GM12891 (cell line): Measurements from ENCODE around the gene CIAO3.

Experiments
- POLR2A ChIP-seq: IDR thresholded peaks from 2 replicates; pipeline ENCODE4 v1.6.1; 2011; ENCODE audit warnings: low read depth, low read length, control low read depth
- POLR2AphosphoS5 ChIP-seq: IDR thresholded peaks from 2 replicates; pipeline ENCODE4 v1.6.1; 2011; ENCODE audit warnings: low read depth, low read length, control low read depth
- SPI1 ChIP-seq: IDR thresholded peaks from 2 replicates; pipeline ENCODE4 v1.6.1; 2011; ENCODE audit warnings: low read depth, low read length, control low read depth
- TAF1 ChIP-seq: IDR thresholded peaks from 2 replicates; pipeline ENCODE4 v1.6.1; 2011; ENCODE audit warnings: low read depth, low read length, control low read depth

- TF ChIP-seq TAF1 (no peak), POLR2AphosphoS5 (no peak), POLR2A (no peak), SPI1 (no peak)
Observed at GRCh38 chr16:764848-765487, 24.2 kb upstream of the CIAO3 start.
